ENCODE data around the gene FYB1.
"Not testable (repeated sequence)": the region's sequence is repeated elsewhere in the genome, so short reads cannot be mapped to it uniquely, and the experiment has no call there.

FYB1 gene

DNA sequence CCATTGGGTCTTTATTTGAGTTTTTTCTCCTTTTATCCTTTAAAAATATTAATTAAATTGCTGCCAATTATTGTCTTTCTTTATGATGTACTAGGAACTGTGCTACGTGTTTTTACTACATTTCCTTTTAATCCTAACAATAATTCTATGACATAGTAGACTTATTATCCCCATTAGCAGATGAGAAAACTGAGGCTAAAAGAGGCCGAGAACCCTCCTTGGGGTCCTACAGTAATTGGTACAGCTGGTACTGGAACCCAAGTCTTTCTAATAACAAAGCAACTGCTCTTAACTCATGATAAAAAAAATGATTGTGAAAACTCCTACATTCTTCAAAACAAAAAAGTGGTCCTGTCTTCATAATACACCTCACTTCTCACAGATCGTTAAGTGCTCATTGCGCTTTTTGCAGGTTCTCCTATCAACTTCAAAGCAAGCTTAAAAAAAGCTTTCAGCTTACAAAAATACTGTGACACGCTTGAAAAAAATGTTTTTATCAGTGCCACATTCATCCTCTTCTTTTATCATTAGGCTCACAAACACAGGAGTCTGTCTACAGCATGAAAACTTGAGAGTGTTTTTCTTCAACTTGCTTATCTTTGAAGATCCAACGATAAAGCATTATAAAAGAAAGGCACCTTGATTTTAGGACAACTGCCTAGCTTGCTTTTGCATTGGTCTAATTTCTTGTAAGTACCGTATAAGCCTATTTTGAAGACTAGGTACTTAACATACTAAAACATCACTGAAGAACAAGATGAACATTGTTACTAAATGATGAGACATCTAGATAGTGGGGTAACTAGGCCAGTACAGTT, 32.4 kb downstream of the FYB1 start:
- no peak for DNase-seq

DNA sequence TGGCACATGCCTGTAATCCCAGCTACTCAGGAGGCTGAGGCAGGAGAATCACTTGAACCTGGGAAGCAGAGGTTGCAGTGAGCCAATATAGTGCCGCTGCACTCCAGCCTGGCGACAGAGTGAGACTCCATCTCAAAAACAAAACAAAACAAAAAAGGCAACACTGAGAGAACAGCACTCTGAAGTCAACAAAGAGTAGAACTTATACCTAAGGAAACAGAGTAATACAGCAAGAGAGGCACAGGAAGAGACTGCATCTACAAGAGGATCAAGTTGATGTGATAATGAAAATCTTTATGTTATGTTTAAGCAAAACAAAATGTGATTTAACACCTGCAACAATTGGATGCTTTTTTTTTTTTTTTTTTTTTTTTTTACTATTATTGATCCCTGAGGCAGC, 33.1 kb downstream of the FYB1 start:
- no peak for DNase-seq

GRCh38 chr5:39185761-39186160, 33.6 kb downstream of the FYB1 start:
- DNase-seq, result no peak

DNA sequence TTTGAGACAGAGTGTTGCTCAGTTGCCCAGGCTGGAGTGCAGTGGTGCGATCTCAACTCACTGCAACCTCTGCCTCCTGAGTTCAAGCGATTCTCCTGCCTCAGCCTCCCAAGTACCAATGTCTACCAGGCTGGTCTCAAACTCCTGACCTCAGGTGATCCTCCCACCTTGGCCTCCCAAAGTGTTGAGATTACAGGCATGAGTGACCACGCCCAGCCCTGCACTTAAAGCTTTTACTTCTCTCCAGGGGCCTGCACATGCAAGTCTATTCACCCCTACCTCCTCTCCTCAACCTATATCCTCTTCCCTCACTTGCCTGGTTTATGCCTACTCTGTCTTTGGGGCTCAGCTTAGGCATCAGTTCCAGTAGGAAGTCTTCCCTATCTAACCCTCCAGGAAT, 39.8 kb downstream of the FYB1 start:
- DNase-seq, result not testable (repeated sequence)

GRCh38 chr5:39178861-39179260, 40.5 kb downstream of the FYB1 start:
- no peak for DNase-seq

- DNase-seq, result no peak
Observed at GRCh38 chr5:39178171-39178570, 41.2 kb downstream of the FYB1 start.

DNA sequence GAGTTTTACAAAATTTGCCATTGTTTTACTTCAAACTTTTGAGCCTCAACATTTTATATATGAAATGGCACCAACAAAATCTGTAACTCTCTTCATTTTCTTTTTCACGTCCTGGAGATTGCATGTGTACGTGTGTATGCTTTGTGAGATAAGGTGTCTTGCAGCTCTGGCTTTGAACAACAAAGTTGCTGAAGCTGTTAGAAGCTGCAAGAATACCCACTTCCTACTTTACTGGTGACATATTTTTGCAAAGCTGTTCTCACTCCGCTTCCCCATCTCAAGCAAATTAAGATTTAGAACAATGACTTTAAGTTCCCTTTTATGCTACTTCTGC, 41.8 kb downstream of the FYB1 start:
- no peak for DNase-seq

- no peak for DNase-seq
Observed at GRCh38 chr5:39176759-39177630, 42.4 kb downstream of the FYB1 start.

DNA sequence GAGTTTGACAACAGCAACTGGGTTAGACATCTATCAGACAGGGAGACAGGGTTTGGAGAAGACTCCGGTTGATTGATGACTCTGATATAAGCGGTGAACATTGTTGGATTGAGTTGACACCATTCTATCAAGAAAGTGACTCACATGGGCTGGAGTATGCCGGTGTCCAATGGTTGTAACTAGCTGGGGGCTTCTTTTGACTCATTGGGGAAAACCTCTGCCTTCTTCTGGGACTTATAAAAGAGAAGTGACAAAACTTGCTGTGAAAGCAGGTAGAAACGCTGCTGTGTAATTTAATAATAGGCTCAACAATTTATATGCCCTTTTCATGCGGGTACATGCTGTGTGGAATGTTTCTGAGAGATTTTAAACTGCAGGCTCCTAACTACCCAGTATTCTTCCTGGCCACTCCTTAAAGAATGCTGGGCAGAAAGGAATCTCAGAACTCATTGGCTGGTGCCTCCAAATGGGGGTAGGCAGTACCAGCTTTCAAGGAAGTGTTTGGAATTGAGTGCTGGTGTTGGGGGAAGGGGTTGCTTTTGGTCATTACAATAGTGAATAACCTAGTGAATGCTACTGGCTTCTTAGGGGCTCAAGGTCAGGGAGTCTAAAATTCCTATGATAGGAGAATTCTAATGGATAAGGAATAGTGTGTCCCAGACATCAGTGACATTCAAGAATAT, 43.9 kb downstream of the FYB1 start:
- DNase-seq, result no peak

DNA sequence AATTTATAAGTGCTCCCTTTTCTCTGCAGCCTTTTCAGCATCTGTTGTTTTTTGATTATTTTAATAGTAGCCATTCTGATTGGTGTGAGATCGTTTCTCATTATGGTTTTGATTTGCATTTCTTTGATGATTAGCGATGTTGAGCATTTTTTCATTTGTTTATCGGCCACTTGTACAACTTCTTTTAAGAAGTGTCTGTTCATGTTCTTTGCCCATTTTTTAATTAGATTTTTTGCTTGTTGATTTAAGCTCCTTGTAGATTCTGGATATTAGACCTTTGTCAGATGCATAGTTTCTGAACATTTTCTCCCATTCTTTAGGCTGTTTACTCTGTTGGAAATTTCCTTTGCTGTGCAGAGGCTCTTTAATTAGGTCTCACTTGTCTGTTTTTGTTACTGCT, 46.3 kb downstream of the FYB1 start:
- no peak for DNase-seq

DNA sequence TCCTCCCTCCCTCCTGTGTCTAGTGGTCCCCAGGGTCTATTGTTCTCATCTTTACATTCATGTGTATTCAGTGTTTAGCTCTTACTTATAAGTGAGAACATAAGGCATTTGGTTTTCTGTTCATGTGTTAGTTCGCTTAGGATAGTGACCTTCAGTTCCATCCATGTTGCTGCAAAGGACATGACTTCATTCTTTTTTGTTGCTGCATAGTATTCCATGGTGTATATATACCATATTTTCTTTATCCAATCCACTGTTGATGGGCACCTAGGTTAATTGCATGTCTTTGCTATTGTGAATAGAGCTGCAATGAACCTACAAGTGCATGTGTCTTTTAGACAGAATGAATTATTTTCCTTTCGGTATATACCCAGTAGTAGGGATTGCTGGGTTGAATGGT, 46.8 kb downstream of the FYB1 start:
- no peak for DNase-seq

DNA sequence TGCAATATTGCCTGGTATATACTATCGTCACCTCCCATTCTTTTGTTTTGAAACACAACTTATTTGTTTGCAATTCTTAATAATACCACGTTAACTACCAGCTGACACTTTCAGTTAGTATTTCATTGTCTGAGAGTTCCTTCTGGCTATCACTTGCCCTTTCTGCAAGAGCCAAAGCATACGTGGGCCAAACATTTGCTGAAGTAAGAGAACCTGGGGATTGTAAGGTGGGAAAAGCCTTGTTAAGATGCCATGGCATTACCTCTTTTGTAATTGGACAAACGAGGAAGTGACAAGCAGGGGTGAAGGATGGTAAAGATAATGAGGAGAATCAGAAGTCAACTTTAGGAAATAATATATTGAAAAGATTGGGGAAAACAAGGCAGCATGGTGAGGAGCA, 47.7 kb downstream of the FYB1 start:
- DNase-seq, result no peak

DNA sequence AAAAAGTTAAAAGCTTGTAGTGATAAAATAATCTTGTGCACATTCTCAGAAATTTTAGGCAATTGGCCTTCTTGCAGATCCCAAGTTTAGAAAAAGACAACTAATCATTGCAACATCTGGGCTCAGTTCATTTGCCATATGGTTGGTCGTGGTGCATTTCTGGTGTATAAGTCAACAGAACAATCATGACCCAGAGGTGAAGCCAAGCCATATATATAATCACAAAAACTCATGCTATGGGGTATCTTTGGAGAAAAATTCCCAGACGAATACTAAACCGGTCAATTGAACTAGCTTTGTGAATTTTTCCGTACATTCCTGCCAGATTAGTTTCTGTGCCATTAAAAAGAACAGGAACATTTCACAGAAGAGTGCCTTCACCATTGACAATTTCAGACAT, 50.3 kb downstream of the FYB1 start:
- no peak for DNase-seq

- no peak for DNase-seq
Observed at GRCh38 chr5:39167972-39168342, 51.4 kb downstream of the FYB1 start.

DNA sequence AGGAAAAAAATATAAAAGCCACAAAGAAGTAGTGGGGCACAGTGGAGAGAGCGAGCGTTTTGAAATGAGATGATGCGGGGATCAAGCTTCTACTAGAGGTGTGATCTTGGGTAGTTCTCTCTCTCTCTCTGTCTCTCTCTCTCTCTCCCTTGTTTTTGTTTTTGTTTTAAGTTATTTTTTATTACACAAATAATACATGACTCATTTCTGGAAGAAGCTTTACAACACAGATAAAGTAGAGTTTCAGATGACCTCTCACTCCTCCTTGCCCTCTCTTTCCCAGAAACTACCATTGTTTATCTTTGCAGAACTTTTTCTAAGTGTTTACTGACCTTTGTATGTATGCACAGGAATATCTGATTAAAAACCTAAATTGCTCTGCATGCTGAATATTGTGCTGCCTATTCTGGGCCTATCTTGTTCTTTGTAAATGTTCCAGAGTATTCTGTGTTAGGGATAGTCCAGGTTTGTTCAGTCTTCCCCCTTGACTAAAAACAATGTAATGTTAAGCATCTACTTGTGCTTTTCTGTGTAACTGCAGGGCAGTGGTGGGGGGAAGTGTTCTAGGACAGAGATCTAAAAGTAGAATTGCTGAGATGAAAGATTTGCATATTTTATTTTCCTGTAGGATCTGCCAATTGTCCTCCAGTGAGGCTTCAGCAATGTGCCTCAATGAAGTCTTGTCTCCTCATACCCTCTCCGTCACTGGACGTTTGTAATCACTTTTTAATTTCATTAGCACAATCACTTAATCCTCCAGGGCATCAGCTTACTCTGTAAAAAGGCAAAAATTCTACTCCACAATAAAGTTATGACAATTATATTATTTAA, 52.0 kb downstream of the FYB1 start:
- no peak for DNase-seq

DNA sequence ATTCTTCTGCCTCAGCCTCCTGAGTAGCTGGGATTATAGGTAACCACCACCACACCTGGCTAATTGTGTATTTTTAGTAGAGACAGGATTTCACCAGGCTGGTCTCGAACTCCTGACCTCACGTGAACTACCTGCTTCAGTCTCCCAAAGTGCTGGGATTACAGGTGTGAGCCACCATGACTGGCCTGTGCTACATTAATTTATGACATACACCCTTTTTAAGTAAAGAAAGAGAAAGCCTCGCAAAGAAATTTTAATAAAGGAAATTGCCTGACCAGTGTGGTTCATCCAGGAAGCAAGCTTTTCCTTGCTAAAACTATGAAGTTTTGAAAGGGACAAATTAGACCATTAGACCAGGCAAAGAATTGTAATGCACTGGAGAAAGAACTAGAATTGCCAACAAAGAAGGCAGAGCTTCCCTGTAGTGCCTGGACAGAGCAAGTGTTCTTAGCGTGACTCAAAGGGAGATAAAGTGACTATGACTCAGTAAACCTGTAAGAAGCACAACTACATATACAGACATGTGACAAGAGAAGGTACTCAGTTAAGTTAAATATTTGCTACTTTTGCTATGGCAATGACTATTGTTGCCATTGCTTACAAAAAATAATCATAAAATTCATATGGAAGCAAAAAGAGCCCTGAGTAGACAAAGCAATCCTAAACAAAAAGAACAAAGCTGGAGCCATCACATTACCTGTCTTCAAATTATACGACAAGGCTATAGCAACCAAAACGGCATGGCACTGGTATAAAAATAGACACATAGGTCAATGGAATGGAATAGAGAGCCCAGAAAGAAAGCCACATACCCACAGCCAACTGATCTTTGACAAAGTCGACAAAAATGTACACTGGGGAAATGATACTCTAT, 54.6 kb downstream of the FYB1 start:
- DNase-seq, result no peak

DNA sequence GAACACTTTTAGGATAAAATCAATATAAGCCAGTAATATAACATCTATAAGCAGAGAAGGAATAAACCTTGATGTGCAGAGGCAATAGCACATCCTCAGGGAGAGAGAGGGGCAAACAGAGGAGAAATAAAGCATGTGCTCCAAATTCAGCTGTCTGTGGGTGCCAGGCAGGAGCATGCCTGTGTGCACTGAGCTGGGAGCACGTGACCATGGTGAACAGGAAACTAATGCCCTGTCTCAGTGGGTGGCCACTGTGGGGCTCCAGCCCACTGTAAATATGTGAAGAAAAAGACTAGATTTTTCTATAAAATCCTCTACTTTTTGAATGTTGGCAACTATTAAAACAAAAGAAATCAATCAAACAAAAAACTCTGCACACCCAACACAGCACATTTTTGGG, 55.3 kb downstream of the FYB1 start:
- DNase-seq, result no peak

- no peak for DNase-seq
Observed at GRCh38 chr5:39161578-39161977, 57.8 kb downstream of the FYB1 start.

- DNase-seq, result no peak
Observed at GRCh38 chr5:39160576-39161213, 58.7 kb downstream of the FYB1 start.

DNA sequence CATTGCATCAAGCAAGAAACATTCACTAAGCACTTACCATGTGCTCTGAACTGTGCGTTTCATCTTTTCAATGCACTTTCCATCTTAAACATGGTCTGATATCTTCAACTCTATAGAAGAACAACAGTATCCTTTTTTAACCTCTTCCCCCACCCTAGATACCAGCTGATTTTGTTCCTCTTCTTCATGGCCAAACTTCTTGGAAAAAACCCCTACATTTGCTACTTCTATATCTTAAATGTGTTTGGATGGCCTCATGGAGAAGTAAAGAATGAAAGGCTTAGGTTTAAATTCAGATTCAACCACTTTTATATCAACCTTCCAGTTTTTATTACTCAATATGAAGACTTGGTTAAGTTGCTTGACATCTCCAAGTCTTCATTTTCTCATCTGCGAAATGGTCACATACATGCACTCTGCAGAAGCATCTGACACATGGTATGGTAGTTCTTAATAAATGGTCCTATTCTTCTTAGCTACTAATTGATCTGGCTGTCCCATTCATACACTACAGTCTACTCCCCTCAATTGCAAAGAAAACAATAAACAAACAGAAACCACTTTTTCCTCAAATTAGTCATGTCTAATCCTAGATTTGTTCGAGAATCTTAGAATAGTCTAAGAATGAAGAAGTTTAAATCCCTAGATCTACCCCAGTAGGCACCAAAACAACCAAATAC, 59.4 kb downstream of the FYB1 start:
- DNase-seq, result no peak

GRCh38 chr5:39158786-39159185, 60.6 kb downstream of the FYB1 start:
- no peak for DNase-seq

Data from NCI-H187 treated with DMSO at 0.1 percent for 48 hours (cell line).